GM21576 (cell line): Measurements from ENCODE around the gene LINGO4.

ENCODE experiments used
- ATAC-seq: cut with Tn5 transposase; IDR thresholded peaks from one replicate; pipeline ENCODE4 v1.9.1; 2021; ENCODE audit warnings: mild to moderate bottlenecking, moderate library complexity; ENCODE audit not compliant: unreplicated experiment

The LINGO4 gene, protein sequence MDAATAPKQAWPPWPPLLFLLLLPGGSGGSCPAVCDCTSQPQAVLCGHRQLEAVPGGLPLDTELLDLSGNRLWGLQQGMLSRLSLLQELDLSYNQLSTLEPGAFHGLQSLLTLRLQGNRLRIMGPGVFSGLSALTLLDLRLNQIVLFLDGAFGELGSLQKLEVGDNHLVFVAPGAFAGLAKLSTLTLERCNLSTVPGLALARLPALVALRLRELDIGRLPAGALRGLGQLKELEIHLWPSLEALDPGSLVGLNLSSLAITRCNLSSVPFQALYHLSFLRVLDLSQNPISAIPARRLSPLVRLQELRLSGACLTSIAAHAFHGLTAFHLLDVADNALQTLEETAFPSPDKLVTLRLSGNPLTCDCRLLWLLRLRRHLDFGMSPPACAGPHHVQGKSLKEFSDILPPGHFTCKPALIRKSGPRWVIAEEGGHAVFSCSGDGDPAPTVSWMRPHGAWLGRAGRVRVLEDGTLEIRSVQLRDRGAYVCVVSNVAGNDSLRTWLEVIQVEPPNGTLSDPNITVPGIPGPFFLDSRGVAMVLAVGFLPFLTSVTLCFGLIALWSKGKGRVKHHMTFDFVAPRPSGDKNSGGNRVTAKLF

DNA sequence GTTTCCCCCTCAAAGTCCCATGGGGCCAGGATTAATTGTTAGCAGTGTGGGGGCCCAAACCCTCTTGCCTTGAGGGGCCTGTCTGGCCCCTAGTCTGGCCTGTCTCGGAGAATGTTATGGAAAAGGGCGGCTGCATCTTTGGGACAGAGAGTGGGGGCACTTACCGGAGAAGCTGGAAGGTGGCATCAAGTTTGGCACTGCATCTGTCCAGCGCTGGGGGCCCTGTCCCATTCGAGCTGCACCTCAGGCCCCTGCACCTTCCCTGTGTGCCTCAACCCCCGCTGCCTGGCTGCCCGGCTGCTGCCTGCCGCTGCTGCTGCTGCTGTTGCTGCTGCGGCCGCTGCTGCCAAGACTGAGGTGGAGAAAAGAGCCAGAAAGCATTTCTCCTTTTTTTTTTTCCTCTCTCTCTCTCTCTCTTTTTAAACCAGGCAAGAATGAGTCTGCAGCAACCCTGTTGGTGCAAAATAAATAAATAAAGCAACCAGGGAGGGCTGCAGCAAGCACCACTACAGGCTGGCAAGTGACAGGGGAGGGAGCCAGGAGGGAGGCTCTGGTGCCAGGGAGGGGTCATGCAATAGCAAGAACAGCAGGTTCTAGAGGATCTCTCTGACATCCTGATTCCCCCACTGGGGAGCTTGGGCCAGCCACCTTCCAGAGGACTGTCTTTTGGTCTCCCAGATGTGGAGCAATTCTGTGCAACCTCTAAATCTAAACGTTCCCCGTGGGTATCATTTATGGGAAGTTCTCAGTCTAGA is at the start of gene LINGO4:
LINGO4 (minus strand) TSS at position 354 of the 755 bp plus-strand sequence. CDS start 2,715 bp downstream, outside the sequence.
- ATAC-seq = no peak

DNA sequence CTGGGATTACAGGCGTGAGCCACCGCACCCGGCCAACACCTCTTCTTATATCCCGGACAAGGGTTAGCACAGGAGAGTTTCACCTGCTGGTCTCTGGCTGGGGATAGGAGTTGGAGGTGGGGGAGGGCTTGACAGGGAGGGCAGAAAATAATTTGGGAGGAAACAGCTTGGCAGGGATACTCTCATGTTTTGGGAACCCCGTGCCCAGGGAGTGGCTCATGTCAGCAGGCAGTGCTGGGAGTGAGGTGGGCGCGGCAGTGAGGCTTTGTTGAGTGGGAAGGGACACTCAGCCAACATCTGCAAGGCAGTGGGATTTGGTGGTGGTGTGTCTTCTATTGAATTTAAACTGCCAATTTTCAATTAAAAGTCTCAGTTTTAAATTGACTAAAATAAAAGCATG is 49.4 kb upstream of the LINGO4 start:
- no peak for ATAC-seq

DNA sequence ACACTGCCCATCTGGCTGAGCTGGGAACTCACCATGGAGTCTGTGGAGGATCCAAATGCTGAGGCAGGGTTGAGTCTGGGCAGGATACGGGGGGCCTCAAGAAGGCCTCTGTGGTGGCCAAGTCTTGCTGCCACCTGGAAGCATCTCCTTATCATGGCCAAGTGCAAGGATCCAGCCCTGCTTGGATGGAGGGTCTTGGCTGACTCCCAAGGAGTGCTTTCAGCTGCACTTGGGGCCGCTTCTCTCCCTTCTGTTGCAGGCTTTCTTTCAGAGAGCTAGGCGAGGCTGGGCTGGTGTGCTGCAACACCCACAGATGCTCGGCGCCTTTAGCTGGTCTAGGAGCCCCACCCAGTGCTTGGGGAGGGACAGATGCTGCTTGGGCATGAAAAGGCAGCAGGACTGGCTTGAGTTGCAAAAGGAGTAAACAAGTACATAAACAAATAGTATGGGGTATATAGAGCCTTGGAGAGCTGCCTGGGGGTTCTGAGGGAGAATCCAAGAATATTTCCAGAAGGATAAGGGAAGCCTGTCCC is 48.3 kb upstream of the LINGO4 start, which contains the start of gene THEM5:
THEM5 (minus strand) TSS at position 302 of the 533 bp plus-strand sequence; CDS start at position 155, 147 bp downstream.
- no peak for ATAC-seq

DNA sequence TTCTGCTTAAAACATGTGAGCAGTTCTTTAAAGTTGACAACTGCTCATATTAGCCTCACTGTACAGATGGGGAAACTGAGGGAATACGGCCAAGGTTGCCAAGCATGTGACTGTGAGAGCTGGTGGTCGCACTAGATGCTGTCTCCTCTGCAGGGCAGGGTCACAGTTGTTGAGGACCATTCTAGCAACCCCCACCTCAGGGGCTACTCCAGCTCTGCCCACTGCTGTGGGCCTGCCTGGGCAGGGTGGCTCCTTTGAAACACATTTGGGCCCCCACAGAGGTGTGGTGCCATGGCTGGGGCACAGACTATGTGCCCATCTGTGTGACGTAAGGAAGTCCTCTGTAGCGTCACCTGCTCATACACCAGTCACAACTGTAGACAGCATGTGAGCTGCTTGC is 47.5 kb upstream of the LINGO4 start:
- no peak for ATAC-seq

DNA sequence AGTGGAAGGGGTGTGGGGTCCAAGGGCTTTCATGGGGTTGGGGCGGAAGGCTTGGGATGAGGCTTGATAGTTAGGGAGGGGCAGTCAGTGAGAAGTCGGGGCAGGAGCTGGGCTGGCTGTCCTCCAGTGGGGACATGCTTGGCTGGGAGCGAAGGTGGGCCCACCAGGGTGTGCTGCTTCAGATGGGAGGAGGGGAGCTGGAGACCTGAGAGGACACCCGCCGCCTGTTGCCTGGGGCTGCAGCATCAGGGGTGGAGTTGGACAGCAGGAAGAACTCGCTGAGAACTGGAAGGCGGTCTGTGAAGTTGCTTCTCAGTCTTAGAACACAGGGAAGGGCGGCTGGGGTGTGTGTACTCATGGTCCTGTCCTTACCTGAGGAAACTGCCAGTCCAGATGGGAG is 46.7 kb upstream of the LINGO4 start:
- ATAC-seq = no peak

DNA sequence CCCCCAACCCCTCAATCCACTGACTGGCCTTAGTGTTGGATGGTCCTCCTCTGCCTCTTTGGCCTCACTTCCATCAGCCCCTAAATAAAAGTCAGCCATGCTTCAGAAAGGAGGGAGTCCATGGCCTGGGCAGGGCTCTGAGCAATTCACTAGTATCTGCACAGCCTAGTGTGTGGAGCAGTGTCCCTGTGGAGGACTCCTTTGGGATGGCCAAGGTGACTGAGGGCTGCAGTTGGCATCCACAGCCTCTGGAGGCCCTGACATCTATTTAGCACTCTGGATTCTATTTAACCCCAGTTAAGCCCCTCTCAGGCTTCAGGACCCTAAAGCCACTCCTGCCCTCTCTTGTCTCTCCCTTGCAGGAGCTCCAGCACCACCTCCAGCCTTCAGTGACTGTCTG is 44.7 kb upstream of the LINGO4 start:
- no peak for ATAC-seq

DNA sequence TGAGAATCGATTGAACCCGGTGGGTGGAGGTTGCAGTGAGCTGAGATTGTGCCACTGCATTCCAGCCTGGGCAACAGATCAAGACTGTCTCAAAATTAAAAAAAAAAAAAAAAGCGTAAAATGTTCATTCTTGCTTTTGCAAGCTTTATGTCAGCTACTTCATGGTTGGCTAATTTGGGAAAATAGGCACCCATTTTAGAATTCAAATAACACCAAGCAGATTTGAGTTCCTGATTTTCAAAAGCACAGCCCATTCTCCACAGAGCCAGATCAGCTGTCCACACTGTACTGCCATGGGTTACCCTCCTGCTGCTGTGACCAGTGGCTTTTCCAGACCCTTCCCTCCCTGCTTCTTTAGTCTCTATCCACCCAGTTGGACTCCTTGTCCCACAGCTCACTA is 43.9 kb upstream of the LINGO4 start:
- ATAC-seq = no peak

DNA sequence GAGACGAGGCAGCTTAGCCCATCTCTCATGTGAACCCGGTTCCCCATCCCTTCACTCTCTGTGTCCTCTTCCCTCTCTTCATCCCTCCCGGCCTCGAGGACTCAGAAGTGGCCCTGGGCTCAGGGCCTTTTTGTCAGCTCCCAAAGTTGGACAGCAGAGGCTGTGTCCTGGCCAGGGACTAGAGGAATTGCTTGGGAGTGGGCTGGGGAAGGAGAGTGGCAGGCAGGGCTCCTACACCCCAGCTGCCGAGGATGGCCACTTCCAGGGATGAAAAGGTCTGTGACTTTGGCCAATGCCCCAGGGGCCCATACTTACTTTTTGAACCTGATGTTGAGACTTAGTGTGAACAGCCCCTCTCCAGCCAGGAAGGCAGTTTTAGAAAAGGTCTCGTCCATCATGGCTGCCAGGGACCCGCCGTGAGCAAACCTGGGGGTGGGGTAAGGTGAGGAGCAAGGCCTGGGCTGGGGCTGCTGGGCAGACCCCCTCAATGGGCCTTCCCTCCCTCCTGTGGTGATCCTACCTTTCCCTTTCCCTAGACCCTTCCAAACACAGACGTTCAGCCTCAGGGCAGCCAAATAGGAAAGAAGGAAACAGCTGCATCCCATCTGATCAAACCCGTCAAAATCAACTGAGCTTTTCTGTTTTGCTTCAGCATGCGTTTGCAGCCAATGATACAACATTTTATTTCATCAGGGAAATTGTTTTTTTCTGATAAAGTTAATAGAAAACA is 42.8 kb upstream of the LINGO4 start:
- no peak for ATAC-seq

DNA sequence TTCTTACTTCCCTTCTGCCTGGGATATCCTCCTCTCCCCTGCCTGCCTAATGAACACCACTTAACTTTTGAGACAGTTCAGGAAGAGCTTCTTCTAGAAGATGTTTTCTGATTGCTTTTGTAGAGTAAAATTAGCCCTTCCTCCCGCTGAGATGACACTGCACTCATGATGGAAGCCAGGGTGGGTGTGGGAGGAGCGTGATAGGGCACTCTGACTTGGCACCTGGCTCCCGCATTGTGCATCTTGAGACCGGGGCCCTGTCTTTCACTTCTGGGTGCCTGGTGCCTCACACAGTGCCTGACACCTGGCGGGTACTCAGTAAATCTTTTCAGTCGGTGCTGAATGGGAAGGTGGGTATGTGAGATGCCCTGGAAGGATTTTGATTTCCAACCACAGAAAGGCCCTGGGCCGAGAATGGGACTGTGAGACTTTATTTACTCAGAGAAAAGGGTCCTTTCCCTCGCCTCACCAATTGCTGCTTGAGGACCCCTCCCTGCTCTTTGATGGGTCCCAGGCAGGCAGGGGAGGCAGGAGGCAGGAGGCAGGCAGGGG is 41.5 kb upstream of the LINGO4 start:
- ATAC-seq = no peak

DNA sequence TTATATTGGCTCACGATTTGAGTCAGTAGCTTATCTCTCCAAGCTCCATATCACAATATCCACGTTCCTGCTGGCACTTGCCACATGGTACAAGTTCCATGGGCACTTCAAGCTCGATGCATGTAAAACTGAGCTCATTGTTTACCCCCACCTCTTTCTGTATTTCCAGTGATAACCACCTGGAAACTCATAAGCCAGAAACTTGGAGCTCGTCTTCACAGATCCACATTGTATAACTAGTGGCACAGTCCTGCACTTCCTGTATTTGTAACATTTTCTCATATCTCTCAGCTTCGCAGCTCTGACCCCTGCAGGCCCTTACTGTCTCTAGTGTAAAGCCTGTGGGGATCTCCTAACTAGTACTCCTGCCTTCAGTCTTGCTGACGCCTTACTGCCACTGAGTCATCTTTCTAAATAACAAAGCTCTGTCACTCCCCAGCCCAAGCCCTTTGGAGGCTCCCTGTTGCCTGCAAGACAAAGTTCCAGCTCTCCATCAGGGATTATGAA is 40.9 kb upstream of the LINGO4 start:
- no peak for ATAC-seq

DNA sequence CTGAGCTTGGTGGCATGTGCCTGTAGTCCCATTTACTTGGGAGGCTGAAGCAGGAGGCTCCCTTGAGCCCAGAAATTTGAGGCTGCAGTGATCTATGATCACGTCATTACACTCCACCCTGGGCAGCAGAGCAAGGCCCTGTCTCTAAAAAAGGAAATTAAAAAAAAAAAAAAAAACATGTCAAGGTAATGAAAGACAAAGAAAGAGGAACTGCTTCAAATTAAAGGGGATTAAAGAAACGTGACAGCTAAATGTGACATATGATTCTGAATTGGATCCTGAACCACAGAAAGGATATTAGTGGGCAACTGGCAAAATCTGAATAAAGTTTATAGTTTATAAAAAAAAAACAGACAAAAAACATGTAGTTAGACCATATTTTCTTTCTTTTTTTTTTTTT is 38.2 kb upstream of the LINGO4 start:
- ATAC-seq = no peak

DNA sequence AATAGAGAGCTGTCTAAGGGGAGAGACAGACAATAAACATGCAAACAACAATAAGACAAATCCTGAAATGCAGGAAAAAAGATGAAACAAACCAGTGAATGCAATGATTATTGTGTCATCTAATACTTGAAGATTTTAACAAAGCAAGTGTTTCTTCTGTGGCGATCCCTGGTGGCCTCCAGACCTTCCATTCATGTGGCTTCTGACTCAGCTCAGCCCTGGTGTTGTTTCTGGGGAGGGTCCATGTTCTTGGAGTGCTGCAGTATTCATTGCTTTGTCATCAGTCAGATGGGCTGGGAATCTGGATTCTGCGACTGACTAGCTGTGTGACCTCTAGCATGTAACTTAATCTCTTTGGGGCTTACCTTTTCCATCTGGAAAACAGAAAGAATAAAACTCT is 35.9 kb upstream of the LINGO4 start:
- ATAC-seq = no peak

DNA sequence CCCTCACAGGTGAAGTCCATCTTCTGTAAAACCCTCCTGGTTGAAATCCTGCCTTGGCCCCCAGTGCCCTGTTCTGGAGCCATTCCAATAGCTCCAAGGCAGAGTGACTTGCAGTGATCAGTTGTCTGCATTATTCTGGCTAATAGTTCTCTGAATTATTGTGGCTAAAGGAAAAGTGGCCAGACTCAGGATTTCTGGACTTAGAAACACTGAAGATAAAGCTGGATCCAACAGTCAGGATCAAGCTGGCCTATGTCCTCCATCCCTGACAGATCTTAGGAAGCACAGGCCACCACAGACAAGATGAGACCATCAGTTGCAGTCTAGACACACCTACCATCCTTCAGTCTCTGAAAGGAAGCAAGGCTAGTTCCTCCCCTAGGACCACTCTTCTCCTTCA is 35.2 kb upstream of the LINGO4 start:
- no peak for ATAC-seq

DNA sequence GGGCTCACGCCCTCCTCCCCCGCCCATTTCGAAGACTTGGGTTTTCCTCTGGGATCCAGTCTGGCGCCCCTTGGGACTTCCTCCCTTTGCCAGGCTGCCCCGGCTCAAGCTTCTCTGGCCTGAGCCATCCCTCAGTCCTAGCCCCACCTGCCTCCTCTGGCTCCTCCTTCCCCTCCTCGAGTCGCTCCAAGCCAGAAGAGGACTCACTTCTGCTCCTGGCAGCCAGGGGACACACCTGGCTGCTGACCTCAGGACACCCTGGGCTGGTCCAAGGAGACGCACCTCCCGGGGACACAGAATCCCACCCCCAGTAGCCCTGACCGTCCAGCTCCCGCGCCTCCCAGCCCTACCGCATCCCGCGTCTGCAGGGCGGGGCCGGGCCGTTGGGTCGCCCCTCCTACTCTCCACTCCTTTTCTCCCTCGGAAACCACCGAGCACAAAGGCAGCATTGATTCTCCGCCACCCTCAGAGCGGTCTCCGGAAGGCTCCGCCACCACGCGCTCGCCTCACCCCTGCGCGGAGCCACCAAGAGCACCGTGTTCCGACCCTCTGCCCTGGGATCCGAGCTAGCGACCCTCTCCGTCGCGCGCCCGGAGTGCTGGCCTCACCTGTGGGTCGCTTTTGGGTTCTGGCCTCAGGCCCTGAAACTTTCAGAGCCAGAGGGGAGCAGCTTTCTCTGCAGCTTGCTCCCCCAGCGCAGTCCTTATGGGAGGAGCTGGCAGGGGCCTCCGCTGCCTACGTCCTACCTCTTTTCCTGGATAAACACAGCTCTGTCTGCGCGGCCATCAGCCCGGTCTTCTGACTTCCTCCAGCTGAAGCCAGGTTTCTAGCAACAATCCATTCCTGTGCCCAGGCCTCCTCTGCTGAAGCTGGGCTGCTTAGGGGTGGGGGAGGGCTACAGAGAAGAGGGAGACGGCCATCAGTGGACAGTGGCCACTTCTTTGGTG is 34.5 kb upstream of the LINGO4 start, which contains the start of gene C2CD4D:
C2CD4D (minus strand) TSS at position 364 of the 947 bp plus-strand sequence. CDS start 831 bp downstream, outside the sequence.
- no peak for ATAC-seq

DNA sequence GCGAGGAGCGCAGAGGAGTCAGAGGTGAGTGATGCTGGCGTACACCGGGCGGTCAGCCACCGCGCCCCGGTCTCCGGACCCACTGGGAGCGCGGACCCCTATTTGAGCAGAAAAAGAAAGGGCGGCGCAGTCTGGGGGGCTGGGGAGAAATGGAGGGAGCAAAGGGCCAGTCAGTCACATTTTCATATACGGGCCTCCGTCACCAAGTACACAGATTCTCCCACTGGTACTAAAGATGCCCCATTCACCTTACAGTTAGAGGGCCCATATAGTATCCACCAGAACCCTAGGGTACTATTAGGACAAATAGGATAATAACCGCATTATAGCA is 33.8 kb upstream of the LINGO4 start:
- ATAC-seq = no peak

DNA sequence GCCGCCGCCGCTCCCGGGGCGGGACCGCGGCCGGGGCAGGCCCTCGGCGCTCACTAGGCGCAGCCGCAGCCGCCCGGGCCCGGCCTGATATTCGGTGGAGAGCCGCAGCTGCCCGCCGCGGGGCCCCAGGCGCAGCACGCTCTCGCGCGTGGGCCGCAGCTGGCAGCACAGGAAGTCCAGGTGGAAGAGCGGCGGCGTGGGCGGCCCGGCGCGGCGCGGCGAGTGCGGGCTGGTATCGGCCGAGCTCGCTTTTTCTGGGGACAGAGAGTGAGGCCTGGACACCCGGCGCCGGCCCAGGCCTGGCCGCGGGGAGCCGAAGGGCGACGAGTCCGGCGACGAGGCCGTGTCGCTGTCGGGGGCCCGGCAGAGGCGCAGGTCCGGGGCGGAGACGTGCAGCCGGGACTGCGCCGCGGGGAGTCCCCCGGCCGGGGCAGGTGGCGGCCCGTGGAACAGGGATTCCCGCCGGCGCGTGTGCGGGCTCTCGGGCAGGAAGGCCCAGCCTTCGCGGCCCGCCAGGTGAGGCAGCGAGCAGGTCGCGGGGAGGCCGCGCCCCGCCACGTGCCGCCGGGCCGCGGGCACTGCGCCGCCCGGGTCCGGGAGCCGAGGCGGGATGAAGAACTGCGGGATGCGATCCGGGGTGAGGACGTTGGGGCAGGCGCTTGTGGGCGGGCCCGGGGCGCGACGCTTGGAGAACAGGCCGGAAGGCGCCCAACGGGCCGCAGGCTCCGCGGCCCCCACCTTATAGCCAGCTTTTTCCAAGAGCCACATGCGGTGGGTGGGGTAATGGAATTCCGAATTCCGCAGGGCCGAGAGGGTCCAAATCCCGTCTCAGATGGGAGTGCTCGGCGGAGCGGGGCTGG is 33.2 kb upstream of the LINGO4 start:
- no peak for ATAC-seq

DNA sequence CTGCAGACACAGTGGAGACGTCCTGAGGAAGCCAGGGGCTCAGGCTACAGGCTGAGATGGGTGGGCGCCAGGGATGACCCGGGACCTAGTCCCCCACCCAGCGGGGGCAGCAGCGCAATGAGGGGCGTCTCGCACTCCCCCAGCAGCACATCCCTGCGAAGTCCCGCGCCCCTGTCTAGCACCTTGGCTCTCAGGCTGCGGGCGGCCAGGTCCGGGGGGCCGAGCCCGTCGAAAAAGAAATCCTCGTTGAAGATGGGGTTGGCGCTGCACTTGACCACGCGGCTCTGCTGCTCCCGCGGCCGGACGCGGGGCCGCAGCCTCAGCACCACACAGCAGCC is 32.6 kb upstream of the LINGO4 start:
- no peak for ATAC-seq

DNA sequence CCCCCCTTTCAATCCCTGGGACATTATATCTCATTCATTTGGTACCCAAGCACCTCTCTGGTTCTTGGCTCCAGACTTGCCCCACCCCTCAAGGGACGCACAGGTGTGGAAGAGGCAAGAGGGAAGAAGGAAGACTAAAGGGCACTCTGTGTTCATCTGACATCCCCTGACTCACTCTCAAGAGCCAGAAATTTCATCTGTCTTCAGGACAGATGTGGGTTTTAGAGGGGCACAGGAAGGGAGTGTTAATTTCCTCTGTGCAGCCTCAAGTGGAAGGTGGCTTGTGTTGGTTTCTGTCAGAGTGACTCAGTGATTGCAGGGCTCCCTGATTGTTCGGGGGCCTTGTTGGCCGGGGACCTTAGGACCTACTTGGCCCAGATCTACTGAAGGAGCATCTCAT is 32.0 kb upstream of the LINGO4 start:
- ATAC-seq = no peak
